Measurements from ENCODE around the gene HMGA1. TPM values are rescaled to one million over a fixed set of nuclear protein-coding genes. Genes with fewer than 3 reads are reported as not detected.

Gene HMGA1
- total and polyA plus RNA-seq, 10 of the 15 experiments (the other 5 are each of a cell fraction or from before 2014, with no cell fraction given): 13.4 to 885 (median 508) TPM

DNA sequence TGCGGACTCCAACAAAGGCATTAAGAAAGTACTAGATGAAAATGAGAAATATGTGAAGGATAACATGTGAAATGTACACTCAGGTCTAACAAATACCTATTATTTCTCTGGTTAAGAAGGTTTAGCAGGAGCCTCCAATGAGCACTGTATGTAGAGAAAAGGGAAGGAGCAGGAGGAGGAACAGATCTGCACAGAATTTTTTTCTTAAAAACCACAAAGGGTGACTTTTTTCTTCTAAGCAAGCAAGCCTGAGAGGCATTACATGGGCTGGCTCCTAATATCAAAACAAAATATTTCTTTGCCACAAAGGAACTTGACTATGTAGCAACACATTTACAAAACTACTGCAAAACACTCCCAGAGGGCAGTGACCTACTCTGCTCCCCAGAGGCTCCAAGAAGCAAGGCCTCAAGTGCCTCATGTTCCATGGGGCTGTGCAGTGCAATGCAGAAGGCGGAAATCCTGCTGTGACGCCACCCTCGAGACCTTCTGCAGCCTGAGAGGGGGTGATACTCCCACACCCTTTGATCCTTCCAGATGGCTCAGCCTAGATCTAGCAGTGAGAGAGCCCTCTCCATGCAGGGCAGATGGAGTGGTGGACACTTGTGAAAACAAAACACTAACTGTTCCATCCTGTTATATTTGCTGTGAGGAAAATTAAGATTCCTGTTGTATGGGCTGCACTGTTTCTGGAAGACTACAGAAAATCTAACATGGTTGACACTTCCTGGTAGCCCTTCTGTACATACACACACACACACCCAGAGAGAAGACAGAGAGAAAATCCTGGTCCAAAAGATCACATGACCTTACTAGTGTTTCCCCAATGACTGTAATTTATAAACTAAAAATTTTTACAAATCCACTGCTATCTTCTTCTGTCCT, 48.1 kb downstream of the HMGA1 start:
- H2AFZ ChIP-seq (ENCODE audit: control insufficient read depth, low read depth, low read length): no peak overlapping the region; the same call in 1 of the 2 replicates
- no TSS peak for BruUV-seq (replicated peaks)
- in situ Hi-C loops (cut with MboI): no loop called here
- no peaks in the 10 kb centered on the region for H4K20me1 ChIP-seq (ENCODE audit: control insufficient read depth, insufficient read depth)
- ChIA-PET CTCF (interaction anchor here (0.8 to 1.4 kb wide), 2 partner anchors 89 to 649 kb away, joined by 3 to 5 read pairs; no protein-coding TSS in a partner anchor), RAD21 (ENCODE audit: unreplicated experiment) (interaction anchor here (0.6 to 1.0 kb wide), 2 partner anchors 33 to 63 kb away, joined by 3 to 4 read pairs; no protein-coding TSS in a partner anchor), SMC1A (ENCODE audit: uncharacterized antibody, unreplicated experiment) (interaction anchor here (1.1 to 1.6 kb wide), 3 partner anchors 9 to 130 kb away, joined by 3 to 4 read pairs (median 3); no protein-coding TSS in a partner anchor), POLR2A (interaction anchor here (0.6 to 1.1 kb wide), 2 partner anchors 83 to 531 kb away, joined by 4 to 6 read pairs; no protein-coding TSS in a partner anchor)
- FAIRE-seq: no peak
- 52% methylated on average over 4 of the region's 4 CpGs for WGBS (ENCODE audit: insufficient coverage, insufficient replicate concordance, low lambda C conversion rate, missing lambda C conversion rate)
- H3K36me3 ChIP-seq (ENCODE audit: control insufficient read depth in 2 of 2, insufficient read depth in 2 of 2, low read length in 1 of 2): peaks cover 3 to 15% of the 10 kb centered on the region in 2 experiments
- DNase-seq (ENCODE audit: low read depth, low spot score): no peak
- ATAC-seq: 0 out of 3 replicates have a peak, but pooled peaks have one; percentile 20
- intact Hi-C loops (cut with micrococcal nuclease; ENCODE audit: unreplicated experiment): no loop called here
- no peaks in the 10 kb centered on the region for H3K79me2 ChIP-seq (ENCODE audit: control insufficient read depth, insufficient read depth, low read length)
- no peaks in the 10 kb centered on the region for H3K9me3 ChIP-seq (replicated peaks; ENCODE audit: control insufficient read depth, insufficient read depth, low read length)
- peaks cover 25% of the 10 kb centered on the region for H3K4me1 ChIP-seq (ENCODE audit: control insufficient read depth, insufficient read depth, low read length)
- no peak overlapping the region; the same call in 1 of the 2 replicates for H3K27ac ChIP-seq (ENCODE audit: control insufficient read depth, insufficient read depth)
- no peak overlapping the region for H3K9ac ChIP-seq (ENCODE audit: control insufficient read depth, insufficient read depth, low read length)
- H3K27me3 ChIP-seq (replicated peaks in 1 of 2; ENCODE audit: control insufficient read depth in 2 of 2, insufficient read depth in 2 of 2, low read length in 1 of 2): no peaks in the 10 kb centered on the region
- H3K4me3 ChIP-seq: no peak overlapping the region
- no peak overlapping the region for H3K4me2 ChIP-seq (ENCODE audit: control insufficient read depth, insufficient read depth)
- TF ChIP-seq ZNF622 (IDR thresholded peaks at IDR 0.05) (no peak), RAD21 (IDR thresholded peaks at IDR 0.05; ENCODE audit: insufficient read depth, low read depth, low read length) (no peak), PAX8 (IDR thresholded peaks at IDR 0.05) (no peak), STAT3 (IDR thresholded peaks at IDR 0.05; ENCODE audit: low read depth, low read length) (no peak), EGR1 (IDR thresholded peaks at IDR 0.05; ENCODE audit: borderline replicate concordance in 1 of 2, low read depth in 2 of 2, low read length in 2 of 2) (no peak), ZNF384 (IDR thresholded peaks at IDR 0.05; ENCODE audit: borderline replicate concordance, low read depth, low read length) (no peak), ZNF217 (IDR thresholded peaks at IDR 0.05) (no peak), ZZZ3 (IDR thresholded peaks at IDR 0.05; ENCODE audit: control insufficient read depth, insufficient read length, low read depth) (no peak), RUNX3 (IDR thresholded peaks at IDR 0.05; ENCODE audit: low read length) (peak; percentile 39), POLR2A (IDR thresholded peaks at IDR 0.05; ENCODE audit: low read depth, low read length) (0 out of 2 replicates have a peak, but pooled peaks have one; percentile 28), PAX5 (IDR thresholded peaks at IDR 0.05; ENCODE audit: borderline replicate concordance, low read depth, low read length) (no peak), ASH2L (IDR thresholded peaks at IDR 0.05; ENCODE audit: borderline replicate concordance, low read depth) (no peak), CREB1 (IDR thresholded peaks at IDR 0.05; ENCODE audit: low read depth) (0 out of 2 replicates have a peak, but pooled peaks have one; percentile 45), NFXL1 (IDR thresholded peaks at IDR 0.05; ENCODE audit: borderline replicate concordance) (no peak), BRCA1 (IDR thresholded peaks at IDR 0.05; ENCODE audit: low read depth, low read length) (no peak), SUPT20H (IDR thresholded peaks at IDR 0.05; ENCODE audit: borderline replicate concordance, control insufficient read depth, low read depth, low read length) (no peak), BCLAF1 (IDR thresholded peaks at IDR 0.05) (no peak)
- TF ChIP-seq, protein P1, sequence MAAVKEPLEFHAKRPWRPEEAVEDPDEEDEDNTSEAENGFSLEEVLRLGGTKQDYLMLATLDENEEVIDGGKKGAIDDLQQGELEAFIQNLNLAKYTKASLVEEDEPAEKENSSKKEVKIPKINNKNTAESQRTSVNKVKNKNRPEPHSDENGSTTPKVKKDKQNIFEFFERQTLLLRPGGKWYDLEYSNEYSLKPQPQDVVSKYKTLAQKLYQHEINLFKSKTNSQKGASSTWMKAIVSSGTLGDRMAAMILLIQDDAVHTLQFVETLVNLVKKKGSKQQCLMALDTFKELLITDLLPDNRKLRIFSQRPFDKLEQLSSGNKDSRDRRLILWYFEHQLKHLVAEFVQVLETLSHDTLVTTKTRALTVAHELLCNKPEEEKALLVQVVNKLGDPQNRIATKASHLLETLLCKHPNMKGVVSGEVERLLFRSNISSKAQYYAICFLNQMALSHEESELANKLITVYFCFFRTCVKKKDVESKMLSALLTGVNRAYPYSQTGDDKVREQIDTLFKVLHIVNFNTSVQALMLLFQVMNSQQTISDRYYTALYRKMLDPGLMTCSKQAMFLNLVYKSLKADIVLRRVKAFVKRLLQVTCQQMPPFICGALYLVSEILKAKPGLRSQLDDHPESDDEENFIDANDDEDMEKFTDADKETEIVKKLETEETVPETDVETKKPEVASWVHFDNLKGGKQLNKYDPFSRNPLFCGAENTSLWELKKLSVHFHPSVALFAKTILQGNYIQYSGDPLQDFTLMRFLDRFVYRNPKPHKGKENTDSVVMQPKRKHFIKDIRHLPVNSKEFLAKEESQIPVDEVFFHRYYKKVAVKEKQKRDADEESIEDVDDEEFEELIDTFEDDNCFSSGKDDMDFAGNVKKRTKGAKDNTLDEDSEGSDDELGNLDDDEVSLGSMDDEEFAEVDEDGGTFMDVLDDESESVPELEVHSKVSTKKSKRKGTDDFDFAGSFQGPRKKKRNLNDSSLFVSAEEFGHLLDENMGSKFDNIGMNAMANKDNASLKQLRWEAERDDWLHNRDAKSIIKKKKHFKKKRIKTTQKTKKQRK (IDR thresholded peaks at IDR 0.05; ENCODE audit: low read depth, low read length): no peak

Data from GM12878 (cell line).